Retinal pigment epithelial cell (primary cell): Measurements from ENCODE around the gene ACTR1A.

ENCODE experiments used
- DNase-seq: peaks from one replicate; pipeline ENCODE4 v3.0.0-alpha.2; 2010; ENCODE audit warnings: low read depth
- H3K4me3 ChIP-seq: 2 replicates; pipeline ENCODE4 v1.5.1; 2011; ENCODE audit warnings: mild to moderate bottlenecking, low read length, control low read depth, moderate library complexity
- CTCF ChIP-seq: conservative IDR thresholded peaks from 2 replicates; pipeline ENCODE4 v1.5.1; 2011; ENCODE audit warnings: low read depth, low read length, control low read depth, inconsistent platforms

ACTR1A gene

GRCh38 chr10:102438374-102438773, 64.1 kb downstream of the ACTR1A start:
- no peak for TF ChIP-seq CTCF
- no peak for DNase-seq
- no peak overlapping the region for H3K4me3 ChIP-seq

GRCh38 chr10:102437515-102437914, 65.0 kb downstream of the ACTR1A start:
- no peak for DNase-seq
- no peak overlapping the region for H3K4me3 ChIP-seq
- TF ChIP-seq CTCF, result no peak

- no peak for DNase-seq
- TF ChIP-seq CTCF, result no peak
- no peak overlapping the region for H3K4me3 ChIP-seq
Observed at GRCh38 chr10:102436312-102436711, 66.2 kb downstream of the ACTR1A start.

- DNase-seq, result no peak
- no peak overlapping the region for H3K4me3 ChIP-seq
- no peak for TF ChIP-seq CTCF
Observed at GRCh38 chr10:102435529-102436233, 66.8 kb downstream of the ACTR1A start.

- no peak for DNase-seq
- no peak for TF ChIP-seq CTCF
- no peak overlapping the region for H3K4me3 ChIP-seq
Observed at GRCh38 chr10:102435133-102435497, 67.4 kb downstream of the ACTR1A start.

- H3K4me3 ChIP-seq, result no peak overlapping the region
- no peak for DNase-seq
- TF ChIP-seq CTCF, result no peak
Observed at GRCh38 chr10:102434394-102435132, 67.9 kb downstream of the ACTR1A start.

GRCh38 chr10:102433619-102434046, 68.9 kb downstream of the ACTR1A start:
- no peak overlapping the region for H3K4me3 ChIP-seq
- no peak for TF ChIP-seq CTCF

More at GRCh38 chr10:102433619-102434046, 68.9 kb downstream of the ACTR1A start:
- no peak for DNase-seq
